Measurements from ENCODE around the gene BLCAP.

Gene BLCAP

DNA sequence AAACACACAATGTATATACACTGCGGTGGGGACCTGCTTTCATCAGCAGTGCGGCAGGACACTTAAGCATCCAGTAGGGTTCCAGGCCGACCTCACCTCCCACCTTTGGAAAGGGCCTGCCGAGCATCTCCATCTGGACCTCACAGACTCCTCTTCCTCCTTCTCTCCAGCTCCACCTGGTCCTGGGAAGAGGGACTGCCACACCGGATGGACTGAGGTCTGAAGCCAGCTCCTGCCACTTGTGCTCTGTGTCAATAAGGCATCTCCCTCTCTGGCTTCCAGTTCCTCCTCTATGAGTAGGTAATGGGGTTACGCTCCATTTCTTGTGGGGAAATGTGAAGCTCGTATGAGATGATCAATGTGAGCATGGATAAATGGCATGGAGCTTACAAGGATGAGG, 25.7 kb downstream of the BLCAP start:
- no peak for DNase-seq (ENCODE audit: low spot score)
- ChIA-PET POLR2A (ENCODE audit: low non-redundant PET) (no interaction called here), CTCF (interaction anchor here (0.6 to 1.9 kb wide), 7 partner anchors 9 to 1913 kb away, joined by 3 to 5 read pairs (median 3); no protein-coding TSS in a partner anchor)
- TF ChIP-seq, protein P1, sequence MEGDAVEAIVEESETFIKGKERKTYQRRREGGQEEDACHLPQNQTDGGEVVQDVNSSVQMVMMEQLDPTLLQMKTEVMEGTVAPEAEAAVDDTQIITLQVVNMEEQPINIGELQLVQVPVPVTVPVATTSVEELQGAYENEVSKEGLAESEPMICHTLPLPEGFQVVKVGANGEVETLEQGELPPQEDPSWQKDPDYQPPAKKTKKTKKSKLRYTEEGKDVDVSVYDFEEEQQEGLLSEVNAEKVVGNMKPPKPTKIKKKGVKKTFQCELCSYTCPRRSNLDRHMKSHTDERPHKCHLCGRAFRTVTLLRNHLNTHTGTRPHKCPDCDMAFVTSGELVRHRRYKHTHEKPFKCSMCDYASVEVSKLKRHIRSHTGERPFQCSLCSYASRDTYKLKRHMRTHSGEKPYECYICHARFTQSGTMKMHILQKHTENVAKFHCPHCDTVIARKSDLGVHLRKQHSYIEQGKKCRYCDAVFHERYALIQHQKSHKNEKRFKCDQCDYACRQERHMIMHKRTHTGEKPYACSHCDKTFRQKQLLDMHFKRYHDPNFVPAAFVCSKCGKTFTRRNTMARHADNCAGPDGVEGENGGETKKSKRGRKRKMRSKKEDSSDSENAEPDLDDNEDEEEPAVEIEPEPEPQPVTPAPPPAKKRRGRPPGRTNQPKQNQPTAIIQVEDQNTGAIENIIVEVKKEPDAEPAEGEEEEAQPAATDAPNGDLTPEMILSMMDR (conservative IDR thresholded peaks at IDR 0.05; ENCODE audit: low read depth): no peak
- no peak overlapping the region for H3K27ac ChIP-seq

DNA sequence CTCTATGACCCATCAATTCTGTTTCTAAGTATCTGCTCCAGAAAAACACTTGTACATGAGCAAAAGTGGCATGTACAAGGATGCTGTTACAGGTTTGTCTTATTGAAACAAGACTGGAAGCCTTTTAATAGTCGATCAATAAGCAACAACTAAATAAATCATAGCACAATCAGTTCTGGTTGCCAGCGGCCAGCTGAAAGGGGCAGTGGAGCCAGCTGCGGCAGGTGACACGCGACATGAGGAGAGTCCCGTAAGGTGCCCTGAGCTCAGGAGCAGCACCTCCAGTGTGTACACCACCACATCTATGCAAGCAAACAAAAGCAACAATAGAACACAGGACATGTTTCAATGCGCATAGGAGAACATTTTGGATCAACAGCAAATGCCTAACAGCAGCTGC, 27.4 kb downstream of the BLCAP start:
- TF ChIP-seq, protein P1 (conservative IDR thresholded peaks at IDR 0.05; ENCODE audit: low read depth): no peak
- CTCF ChIA-PET: no interaction called here
- POLR2A ChIA-PET (ENCODE audit: low non-redundant PET): no interaction called here
- H3K27ac ChIP-seq: no peak overlapping the region
- no peak for DNase-seq (ENCODE audit: low spot score)

DNA sequence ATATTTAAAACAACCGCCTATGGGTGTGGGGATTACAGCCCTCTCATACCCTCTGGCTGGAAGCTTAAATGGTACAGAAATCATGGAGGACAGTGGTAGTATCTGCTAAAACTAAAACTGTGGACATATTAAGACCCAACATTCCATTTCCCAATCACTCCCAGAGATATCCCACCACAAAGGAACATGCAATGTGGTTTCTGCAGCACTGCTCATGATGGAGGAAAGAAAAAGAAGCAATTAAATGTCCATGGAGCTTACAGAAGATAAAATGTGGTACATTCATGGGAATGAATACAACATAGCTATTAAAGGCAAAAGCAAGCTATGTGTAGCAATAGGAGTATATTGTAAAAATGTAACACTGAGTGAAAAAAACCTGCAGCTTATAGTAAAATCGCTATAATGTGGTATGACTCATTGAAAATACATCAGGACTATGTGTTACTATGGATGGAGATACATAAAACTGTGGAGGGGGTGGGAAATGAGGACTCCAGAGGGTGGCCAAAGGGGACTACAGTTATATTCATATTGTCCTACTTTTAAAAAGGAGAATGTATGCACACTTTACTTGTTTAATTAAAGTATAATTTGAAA, 29.5 kb downstream of the BLCAP start:
- TF ChIP-seq, protein P1 (conservative IDR thresholded peaks at IDR 0.05; ENCODE audit: low read depth): no peak
- POLR2A ChIA-PET (ENCODE audit: low non-redundant PET): no interaction called here
- CTCF ChIA-PET: interaction anchor here (0.8 to 1.3 kb wide), 4 partner anchors 11 to 20 kb away, joined by 3 to 9 read pairs (median 5); no protein-coding TSS in a partner anchor
- no peak for DNase-seq (ENCODE audit: low spot score)
- no peak overlapping the region for H3K27ac ChIP-seq

DNA sequence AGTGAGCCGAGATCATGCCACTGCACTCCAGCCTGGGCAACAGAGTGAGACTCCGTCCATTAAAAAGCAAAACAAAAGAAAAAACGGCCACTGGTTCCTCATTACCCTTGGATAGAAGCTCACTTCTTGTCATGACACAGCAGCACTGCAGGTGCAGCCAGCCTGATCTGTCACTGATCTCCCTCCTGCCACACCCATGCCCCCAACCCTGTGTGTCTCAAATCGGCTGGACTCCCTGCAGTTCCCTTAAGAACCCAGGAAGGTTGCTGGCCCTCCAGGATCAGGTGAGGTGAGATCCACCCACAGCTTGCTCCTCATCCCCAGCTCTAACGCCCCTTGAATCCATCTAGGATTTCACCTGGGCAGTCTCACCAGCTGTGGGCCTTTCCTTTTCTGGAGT, 32.9 kb downstream of the BLCAP start:
- H3K27ac ChIP-seq: 0 out of 2 replicates have a peak overlapping the region, but pooled peaks have one; percentile 0
- ChIA-PET POLR2A (ENCODE audit: low non-redundant PET) (no interaction called here), CTCF (interaction anchor here (0.6 kb wide), 2 partner anchors 76 to 560 kb away, joined by 3 read pairs; no protein-coding TSS in a partner anchor)
- no peak for DNase-seq (ENCODE audit: low spot score)
- TF ChIP-seq, protein P1 (conservative IDR thresholded peaks at IDR 0.05; ENCODE audit: low read depth): no peak

DNA sequence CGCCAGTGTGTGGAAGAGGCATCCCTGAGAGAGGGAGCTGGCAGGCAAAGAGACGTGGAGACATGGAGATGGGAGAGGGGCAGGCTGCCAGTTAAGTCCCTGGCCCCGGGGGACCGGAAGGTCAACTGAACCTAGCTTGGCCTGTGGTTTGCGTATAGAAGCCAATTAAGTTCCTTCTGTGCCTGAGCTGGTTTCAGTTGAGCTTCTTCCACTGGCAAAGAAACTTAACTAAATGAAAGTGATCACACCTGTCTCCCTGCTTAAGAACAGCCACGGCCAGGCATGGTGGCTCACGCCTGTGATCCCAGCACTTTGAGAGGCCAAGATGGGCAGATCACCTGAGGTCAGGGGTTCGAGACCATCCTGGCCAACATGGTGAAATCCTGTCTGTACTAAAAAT, 33.4 kb downstream of the BLCAP start:
- POLR2A ChIA-PET (ENCODE audit: low non-redundant PET): interaction anchor here (0.6 kb wide), 1 partner anchor 28 kb away, joined by 3 read pairs; no protein-coding TSS in a partner anchor
- TF ChIP-seq, protein P1 (conservative IDR thresholded peaks at IDR 0.05; ENCODE audit: low read depth): no peak
- H3K27ac ChIP-seq: 0 out of 2 replicates have a peak overlapping the region, but pooled peaks have one; percentile 0
- no peak for DNase-seq (ENCODE audit: low spot score)
- CTCF ChIA-PET: interaction anchor here (0.6 kb wide), 1 partner anchor 76 kb away, joined by 3 read pairs; no protein-coding TSS in a partner anchor

DNA sequence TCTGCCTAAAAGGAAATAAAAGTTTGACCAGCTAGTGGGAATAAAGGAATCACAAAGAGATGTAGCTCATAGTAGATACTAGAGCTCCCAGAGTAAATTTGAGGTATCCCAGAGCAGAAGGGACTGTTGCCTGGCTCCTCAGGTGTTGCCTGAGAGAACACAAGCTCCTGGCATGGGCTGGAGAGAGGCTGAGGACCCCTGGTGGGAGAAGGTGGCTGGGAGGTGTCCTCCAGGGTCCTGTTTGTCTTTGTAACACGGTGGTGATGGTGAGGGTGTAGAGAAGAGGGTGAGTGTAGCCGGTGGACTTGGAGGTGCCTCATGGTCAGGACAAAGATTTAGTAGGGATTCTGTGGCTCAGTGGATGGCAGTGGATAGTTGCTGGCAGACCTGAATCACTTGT, 34.7 kb downstream of the BLCAP start:
- DNase-seq (ENCODE audit: low spot score): no peak
- no peak overlapping the region for H3K27ac ChIP-seq
- ChIA-PET POLR2A (ENCODE audit: low non-redundant PET) (no interaction called here), CTCF (interaction anchor here (0.5 to 1.3 kb wide), 6 partner anchors 9 to 1453 kb away, joined by 3 to 7 read pairs (median 3); no protein-coding TSS in a partner anchor)
- TF ChIP-seq, protein P1 (conservative IDR thresholded peaks at IDR 0.05; ENCODE audit: low read depth): no peak

Measured in RWPE1 (cell line).